NCI-H345 (cell line): Measurements from ENCODE around the gene PCGF5.

Source experiments
- DNase-seq: peaks from one replicate; lab custom pipeline; 2025; lab: John Stamatoyannopoulos, UW

The PCGF5 gene

DNA sequence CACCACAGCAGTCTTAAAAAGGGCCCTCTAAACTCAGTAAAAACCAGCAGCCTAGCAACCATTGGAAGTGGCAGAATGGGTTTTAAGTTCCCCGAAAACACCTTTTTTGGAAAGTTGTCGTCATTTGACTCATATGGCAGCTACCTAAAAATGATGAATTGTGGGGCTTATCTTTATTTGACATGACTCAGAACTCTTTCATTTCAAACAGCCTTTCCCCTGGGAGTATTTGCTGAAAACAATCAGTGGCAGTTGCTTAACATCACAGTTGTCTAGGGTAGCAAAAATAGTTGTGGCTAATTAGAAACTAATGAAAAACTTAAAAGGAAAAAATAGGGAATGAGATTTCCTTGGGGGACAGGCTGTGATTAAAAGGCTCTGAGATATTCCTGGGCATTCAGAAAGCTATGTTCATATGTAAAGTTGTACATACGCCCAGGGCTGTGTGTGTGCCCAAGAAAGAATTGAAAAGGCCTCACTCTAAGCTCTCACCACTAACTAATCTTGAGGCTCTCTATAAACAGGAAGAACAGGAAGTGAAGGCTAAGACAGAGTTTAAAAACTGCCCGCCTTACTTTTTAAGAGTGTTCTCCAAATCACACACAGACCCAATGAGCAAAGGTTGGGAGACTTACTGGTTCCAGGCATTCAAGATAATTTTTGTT, 108.0 kb downstream of the PCGF5 start:
- DNase-seq: no peak
